ENCODE results near the gene MUC3A.

Gene MUC3A

DNA sequence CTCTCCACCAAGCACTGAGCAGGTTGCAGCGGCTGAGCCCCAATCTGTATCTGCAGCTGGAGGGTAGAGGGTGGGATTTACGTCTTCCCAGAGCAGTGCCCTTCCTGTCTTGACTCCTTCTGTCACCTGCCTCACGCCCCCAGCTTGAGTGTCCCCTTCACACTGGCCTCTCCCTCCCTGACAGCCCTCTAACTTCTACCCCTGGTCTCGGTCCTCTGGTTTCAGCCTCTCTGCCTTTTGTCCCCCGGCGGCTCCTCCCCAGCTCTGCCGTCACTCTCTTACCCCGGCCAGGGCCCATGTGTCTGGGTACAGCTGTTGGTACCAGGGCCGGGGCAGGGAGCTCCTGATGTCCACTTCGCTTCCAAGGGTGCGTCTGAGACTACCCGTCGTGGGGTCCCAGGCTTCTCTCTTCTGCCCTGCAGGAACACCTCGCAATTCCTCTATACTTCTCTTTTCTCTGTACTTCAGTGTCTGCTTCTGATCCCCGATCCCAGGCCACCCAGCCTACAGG lies 654 bp downstream of the MUC3A start:
- no peak for DNase-seq

DNA sequence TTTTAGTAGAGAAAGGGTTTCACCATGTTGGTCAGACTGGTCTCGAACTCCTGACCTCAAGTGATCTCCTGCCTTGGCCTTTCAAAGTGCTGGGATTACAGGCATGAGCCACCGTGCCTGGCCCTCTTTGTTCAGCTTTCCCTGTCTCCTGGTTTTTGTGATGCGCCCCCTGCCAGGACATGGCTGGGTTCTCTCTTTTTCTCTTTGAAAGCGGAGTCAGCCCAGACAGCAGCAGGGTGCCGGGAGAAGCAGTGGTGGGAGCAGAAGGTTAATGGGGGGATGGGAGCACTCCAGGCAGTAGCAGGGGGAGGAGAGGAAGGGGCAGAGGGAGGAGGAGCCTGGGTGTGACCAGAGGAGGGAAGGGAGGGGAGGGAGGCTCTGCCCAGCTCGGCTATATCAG lies 1.8 kb downstream of the MUC3A start:
- no peak for DNase-seq

DNA sequence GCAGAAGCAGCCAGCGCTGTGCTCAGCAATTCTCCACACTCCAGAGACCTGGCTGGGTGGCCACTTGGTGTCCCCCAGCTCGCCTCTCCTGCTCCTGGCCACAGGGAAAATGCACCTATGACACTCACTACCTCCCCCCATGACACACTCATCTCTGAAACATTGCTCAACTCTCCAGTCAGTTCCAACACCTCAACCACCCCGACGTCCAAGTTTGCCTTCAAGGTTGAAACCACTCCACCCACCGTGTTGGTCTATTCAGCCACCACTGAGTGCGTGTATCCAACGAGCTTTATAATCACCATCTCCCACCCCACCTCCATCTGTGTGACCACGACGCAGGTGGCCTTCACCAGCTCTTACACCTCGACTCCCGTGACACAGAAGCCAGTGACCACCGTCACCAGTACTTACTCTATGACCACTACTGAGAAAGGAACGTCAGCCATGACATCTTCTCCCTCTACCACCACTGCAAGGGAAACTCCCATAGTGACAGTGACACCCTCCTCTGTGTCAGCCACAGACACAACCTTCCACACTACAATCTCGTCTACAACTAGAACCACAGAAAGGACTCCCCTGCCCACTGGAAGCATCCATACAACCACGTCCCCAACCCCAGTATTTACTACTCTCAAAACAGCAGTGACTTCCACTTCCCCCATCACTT lies 2.7 kb downstream of the MUC3A start:
- DNase-seq: no peak

DNA sequence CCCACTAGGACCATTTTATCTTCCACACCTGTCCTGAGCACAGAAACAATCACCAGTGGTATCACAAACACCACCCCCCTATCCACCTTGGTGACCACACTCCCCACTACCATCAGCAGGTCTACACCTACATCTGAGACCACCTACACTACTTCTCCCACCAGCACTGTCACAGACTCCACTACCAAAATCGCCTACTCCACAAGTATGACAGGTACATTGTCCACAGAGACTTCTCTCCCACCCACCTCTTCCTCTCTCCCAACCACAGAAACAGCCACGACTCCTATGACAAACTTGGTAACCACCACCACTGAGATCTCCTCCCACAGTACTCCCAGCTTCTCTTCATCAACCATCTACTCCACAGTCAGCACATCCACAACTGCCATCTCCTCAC lies 3.3 kb downstream of the MUC3A start:
- DNase-seq: no peak

DNA sequence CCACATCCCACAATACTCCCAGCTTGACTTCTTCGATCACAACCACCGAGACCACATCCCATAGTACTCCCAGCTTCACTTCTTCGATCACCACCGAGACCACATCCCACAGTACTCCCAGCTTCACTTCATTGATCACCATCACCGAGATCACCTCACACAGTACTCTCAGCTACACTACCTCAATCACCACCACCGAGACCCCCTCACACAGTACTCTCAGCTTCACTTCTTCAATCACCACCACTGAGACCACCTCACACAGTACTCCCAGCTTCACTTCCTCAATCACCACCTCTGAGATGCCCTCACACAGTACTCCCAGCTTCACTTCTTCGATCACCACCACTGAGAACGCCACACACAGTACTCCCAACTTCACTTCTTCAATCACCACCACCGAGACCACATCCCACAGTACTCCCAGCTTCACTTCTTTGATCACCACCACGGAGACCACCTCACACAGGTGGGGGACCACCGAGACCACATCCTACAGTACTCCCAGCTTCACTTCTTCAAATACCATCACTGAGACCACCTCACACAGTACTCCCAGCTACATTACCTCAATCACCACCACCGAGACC lies 8.6 kb downstream of the MUC3A start:
- DNase-seq: no peak

DNA sequence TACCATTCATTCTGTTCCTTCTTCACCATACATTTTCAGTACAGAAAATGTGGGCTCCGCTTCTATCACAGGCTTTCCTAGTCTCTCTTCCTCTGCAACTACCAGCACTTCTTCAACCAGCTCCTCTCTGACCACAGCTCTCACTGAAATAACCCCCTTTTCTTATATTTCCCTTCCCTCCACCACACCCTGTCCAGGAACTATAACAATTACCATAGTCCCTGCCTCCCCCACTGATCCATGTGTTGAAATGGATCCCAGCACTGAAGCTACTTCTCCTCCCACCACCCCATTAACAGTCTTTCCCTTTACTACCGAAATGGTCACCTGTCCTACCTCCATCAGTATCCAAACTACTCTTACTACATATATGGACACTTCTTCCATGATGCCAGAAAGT lies 10.6 kb downstream of the MUC3A start:
- DNase-seq: no peak

DNA sequence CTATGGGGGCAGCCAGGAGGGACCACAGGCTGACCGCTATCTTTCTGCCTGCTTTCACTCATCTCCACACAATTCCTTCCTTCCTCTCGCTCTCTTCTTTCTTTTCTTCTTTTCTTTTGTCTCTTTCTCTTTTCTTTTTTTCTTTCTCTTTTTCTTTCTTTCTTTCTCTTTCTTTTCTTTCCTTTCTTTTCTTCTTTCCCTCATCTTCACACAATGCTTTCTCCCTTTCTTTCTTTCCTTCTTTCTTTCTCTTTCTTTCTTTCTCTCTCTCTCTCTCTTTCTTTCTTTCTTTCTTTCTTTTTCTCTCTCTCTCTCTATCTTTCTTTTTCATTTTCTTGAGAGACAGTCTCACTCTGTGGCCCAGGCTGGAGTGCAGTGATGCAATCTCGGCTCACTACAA lies 13.2 kb downstream of the MUC3A start:
- DNase-seq: no peak

DNA sequence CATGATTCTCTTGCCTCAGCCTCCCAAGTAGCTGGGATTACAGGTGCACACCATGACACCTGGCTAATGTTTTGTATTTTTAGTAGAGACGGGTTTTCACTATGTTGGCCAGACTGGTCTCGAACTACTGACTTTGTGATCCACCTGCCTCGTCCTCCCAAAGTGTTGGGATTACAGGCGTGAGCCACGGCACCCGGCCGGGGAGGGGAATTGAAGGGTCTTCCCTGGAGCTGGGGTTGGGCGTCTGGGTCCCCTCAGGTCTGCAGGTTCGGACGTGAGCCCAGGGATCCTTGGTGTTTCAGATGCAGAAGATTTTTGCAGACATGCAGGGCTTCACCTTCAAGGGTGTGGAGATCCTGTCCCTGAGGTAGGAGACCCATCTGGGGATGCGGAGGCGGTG lies 14.1 kb downstream of the MUC3A start:
- DNase-seq: no peak

DNA sequence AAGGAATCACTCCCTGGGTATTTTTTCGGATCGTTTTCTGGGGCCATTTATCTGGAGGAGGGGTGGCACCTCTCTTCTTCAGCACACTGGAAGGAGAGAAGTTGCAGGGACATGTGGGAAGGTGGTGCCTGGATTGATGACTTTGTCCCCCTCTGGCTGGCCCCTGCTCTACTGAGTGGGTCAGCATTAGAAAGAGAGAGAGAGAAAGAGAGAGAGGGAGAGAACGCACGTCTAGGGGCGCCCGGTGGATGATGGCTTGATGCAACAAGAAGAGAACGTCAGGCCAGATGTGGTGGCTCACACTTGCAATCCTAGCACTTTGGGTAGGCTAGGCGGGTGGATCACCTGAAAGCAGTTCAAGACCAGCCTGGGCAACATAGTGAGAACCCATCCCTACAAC lies 14.5 kb downstream of the MUC3A start:
- DNase-seq: no peak

DNA sequence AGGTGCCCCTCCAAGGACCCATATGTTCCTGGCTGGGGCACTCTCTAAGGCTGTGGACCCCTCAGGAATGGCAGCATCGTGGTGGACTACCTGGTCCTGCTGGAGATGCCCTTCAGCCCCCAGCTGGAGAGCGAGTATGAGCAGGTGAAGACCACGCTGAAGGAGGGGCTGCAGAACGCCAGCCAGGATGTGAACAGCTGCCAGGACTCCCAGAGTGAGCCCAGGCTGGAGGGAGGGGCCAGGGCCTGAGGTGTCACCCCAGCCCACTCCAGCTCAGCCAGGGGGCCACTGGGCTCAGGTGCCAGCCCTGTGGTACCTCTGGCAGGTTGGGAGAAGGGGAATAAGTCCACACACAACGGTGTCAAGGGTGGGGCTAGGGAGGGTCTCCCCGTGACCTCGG lies 15.3 kb downstream of the MUC3A start:
- no peak for DNase-seq

DNA sequence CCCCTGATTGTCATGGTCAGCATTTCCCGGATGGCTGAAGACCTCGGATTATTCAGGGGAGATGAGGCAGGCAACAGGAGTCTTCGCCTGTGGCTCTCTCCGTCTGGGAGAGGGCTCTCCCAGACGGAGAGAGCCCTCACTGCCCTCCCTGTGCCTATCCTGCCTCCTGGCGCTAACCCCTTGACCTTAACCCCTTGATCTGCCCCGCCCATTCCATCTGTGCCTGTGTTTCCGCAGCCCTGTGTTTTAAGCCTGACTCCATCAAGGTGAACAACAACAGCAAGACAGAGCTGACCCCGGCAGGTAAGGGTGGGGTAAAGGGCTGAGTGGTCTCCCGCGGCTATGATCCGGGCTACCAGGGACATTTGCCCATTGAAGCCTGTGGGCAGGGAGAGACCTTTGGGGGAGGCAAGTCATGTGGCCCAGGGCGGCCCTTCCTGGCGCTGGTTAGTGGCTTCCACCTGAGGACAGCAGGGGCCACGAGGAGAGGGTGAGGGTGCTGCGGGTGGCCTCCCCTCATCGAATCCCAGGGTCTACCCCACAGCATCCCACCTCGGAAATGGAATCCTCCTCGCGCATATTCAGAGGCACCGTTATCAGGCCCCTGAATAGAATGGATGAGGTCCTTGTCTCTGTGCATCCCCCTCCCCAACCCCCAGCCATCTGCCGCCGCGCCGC lies 15.8 kb downstream of the MUC3A start:
- DNase-seq: no peak

DNA sequence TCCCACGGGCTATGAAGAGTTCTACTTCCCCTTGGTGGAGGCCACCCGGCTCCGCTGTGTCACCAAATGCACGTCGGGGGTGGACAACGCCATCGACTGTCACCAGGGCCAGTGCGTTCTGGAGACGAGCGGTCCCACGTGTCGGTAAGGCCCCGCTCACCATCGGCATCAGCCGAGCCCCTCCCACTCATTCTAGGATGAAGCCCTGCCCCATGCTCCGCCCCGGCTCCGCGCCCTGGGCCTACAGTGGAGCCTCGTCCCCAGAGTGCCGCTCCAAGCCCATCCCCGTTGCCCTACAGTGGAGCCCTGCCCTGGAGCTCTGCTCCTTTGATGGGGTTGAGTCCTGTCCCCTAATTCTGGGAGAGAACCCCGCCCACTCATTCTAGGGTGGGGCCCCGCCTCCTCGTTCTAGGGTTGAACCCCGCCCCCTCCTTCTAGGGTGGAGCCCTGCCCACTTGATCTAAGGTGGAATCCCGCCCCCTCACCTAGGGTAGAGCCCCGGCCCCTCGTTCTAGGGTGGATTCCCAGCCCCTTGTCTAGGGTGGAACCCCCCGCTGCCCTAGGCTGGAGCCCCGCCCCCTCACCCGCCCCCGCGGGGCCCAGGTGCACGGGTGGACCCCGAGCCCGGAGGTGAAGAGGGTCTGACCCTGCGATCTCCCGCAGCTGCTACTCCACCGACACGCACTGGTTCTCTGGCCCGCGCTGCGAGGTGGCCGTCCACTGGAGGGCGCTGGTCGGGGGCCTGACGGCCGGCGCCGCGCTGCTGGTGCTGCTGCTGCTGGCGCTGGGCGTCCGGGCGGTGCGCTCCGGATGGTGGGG lies 16.6 kb downstream of the MUC3A start:
- DNase-seq: peak; percentile 72

DNA sequence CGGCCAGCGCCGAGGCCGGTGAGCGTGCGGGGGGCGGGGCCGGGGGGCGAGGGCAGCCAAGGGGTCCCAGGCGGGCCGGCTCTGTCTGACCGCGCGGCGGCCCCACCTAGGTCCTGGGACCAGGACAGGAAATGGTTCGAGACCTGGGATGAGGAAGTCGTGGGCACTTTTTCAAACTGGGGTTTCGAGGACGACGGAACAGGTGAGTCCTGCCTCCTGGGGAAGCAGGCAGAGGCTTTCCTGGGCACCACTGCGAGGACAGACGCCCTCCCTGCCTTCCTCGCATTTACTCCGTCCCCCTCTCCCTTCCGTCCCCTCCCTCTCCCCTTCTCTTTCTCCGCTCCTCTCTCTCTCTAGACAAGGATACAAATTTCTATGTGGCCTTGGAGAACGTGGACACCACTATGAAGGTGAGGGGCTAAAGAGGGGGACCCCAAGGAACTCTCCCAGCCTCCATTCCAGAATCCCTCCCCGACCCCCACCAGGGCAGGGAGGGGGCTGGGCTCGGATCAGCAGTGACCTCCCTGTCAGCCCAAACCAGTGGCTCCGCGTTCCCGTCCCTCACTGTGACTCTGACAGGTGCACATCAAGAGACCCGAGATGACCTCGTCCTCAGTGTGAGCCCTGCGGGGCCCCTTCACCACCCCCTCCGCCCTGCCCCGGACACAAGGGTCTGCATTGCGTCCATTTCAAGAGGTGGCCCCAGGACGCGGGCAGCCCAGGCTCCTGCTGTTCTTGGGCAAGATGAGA lies 17.4 kb downstream of the MUC3A start:
- no peak for DNase-seq

DNA sequence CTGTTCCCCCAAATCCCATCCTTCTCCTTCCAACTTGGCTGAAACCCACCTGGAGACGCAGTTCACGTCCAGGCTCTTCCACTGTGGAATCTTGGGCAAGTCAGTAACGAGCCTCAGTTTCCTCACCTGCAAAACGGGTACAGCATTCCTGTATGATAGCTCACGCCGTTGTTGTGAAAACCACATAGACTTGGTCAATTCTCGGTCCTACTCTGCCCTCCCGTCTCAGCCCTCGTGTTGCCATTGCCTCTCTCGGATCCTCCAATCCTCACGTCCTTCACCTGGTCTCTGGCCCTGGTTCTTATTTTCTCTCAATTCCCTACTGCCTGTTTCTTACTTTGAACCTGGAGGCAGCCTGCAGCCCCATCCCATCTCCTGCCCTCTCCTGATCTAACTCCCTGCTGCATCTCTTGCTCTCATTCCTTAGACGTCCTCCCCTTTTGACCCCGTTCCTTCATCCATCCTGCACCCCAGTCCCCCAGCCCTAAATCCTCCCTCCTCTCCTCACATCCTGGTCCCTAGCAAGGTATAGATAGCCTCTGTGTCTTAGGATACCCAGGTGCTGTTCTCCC lies 18.0 kb downstream of the MUC3A start:
- DNase-seq: no peak

DNA sequence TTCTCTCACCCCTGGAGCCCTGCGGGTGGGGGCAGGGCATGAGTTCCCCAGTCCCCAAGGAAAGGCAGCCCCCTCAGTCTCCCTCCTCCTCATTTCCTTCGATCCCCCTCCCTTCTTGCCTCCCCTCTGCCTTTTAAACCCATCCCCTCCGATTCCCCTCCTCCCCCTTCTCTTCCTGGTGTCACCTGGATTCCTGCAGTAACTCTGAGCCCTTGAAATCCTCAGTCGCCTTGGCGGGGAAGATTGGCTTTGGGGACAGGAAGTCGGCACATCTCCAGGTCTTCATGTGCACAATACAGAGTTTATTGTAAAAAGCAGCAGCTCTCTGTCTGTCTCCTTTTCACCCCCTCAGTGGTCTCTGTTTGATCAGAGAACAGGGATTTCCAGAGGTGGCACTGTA lies 18.7 kb downstream of the MUC3A start:
- no peak for DNase-seq

DNA sequence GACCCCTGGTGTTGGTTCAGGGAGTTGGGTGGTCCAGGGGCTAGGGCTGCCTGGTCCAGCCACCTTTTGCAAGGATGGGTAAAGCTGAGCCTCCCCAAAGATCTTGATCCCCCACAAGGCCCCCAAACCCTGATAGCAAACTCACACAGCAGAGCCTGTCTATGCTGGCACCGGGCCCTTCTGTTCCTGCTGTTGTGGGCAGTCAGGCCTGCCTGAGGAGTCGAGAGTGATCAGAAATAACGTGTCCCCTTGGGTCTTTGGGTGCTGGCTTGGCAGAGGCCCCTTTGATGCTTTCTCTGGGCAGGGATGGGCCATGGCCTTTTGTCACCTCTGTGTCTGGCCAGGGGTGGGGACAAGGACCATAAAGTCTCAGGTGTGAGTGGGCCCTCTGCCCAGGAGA lies 19.3 kb downstream of the MUC3A start:
- DNase-seq: no peak

DNA sequence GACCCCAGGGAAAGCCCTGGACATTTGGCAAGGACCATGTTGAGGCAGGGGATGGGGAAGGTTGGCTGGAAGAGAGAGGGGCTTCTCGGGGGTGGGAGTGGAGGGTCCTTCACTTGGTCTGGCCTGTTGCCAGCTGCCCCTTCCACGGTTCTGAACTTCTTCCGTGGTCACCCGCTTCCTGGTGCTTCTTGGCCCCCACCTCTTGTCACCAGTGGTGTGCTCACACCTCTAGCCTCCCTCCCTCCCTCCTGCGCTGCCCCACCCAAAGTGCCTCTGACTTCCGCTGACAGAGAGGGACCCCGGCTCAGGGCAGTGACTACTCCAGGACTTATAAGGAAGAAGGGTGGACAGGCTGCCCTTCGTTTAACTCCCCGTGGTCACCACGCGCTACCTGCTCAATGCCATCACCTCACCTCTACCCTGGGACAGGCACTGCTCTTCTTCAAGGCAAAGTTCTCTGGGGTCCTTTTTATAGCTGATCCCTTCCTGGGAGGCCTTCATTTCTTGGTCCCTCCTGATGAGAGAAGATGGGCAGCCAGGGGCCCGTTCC lies 19.8 kb downstream of the MUC3A start, which contains the start of gene MUC12:
MUC12 (plus strand) TSS at position 500 of the 550 bp plus-strand sequence. CDS start 58 bp downstream, outside the sequence.
- DNase-seq: no peak

DNA sequence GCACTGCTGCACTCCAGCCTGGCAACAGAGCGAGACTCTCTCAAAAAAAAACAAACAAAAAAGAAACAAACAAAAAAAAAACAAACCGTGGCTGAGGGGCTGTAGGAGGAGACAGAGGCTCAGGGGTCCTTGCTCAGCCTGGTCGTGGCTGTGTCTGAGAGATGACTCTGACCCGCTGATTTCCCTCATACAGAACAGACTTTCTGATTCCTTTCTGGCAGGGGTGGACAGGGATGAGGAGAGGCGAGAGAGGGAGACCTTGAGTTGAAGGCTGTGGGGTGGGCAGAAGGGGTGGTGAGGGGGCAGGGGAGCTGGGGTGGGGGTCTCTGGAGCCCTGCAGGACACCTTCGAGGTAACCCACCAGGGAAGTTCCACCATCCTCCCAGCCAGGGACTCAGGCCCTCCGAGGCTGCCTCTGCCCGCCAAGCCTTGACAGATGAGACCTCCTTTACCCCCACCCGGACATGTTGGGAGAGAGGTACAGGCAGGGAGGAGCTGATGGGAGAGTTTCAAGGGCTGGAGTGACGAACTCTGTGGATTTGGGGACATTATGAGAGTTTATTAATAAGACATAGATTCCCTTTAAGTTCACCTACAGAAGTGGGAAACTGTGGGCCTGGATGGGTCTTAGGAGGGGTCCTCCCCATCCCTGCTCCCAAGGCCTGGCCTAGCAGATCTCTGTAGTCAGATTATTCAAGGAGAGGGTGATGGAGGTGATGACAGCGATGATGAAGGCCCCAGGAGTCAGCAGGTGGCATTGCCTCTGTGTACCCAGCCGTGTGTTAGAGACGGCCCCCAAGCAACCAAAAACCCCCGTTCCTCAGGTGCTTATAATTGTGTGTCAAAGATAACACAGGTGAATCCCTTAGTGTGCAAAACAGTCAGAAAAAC lies 22.0 kb downstream of the MUC3A start:
- no peak for DNase-seq

DNA sequence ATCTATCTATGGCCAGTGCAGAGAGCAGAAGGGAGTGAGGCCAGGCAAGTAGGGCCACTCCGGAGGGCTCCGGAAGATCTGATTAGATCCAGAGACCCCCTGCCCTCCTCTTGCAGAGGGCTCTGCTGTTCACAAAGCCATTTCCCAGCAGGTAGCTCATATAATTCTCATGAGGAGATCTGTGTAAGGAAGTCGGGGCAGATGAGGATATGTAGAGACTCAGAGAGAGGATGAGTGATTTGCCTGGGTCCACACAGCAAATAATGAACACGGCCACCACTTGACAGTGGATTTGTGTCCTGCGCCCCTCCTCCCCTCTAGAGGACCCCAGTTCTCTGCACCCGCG lies 22.6 kb downstream of the MUC3A start:
- DNase-seq: no peak

DNA sequence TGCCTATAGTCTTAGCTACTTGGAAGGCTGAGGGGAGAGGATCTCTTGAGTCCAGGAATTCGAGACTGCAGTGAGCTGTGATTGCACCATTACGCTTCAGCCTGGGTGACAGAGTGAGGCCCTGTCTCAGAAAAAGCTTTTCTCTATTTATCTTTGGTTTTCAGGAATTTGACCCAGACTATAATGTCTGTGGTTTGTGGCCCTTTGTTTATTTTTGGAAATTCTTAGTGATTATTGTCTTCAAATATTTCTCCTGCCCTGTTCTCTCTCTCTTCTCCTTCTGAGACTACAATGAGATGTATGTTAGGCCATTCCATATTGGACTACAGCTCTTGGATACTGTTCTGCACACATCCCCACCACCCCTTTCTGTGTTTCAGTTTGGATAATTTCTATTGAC lies 24.7 kb downstream of the MUC3A start:
- no peak for DNase-seq

DNA sequence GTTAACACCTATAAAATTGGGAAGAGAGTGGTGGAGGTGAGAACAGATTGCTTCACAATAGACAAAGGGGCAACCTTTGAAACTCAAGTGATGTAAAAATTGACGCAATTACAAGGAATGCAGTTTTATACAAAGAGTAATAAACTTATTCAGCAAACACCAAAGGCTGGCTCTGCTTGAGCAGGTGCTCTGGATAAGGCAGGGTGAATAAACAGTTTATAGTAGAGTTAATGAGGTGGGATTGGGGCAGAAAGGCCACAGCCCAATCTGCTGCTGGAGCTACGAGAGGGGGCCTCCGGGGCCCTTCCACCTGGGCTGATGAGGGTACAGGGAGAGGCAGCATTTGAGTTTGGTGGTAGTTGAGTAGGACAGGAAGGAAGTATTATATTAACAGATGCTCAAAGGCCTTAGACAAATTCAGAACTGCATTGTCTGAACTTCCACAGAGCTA lies 26.1 kb downstream of the MUC3A start:
- DNase-seq: no peak

Measured in activated CD8-positive, alpha-beta memory T cell treated with anti-CD3 and anti-CD28 coated beads, Interleukin-2, amount 50 U/mL, for 4 hours (primary cell).